Naive thymus-derived CD4-positive, alpha-beta T cell (primary cell): Measurements from ENCODE around the gene POLR2E. TPM values are rescaled to one million over a fixed set of nuclear protein-coding genes. Genes with fewer than 3 reads are reported as not detected.
A peak's percentile ranks its signal among the peaks of the same experiment; 100 is the strongest.

ENCODE experiments used
- ATAC-seq: fragments of 150-1000 bp; cut with Tn5 transposase; 2 replicates; pipeline ENCODE4 v1.10.0; 2021; ENCODE audit warnings: mild to moderate bottlenecking, moderate library complexity
- CTCF ChIA-PET: fragments of 350-600 bp; sonication (Branson Sonifier 250); formaldehyde crosslinking; loops from one replicate; lab custom pipeline; 2021; ENCODE audit warnings: antibody characterized with exemption; lab: Charles Lee
- POLR2A ChIA-PET: fragments of 350-600 bp; sonication (Branson Sonifier 250); formaldehyde crosslinking; loops from one replicate; lab custom pipeline; 2021; ENCODE audit warnings: antibody characterized with exemption, inconsistent platforms; lab: Charles Lee
- DNase-seq, 9 donors: peaks; one replicate each; pipeline versions ENCODE4 v3.0.0 to v3.0.0-alpha.2; 2020 to 2022; ENCODE audit warnings: mixed read lengths in 1 of 9
- H3K27ac ChIP-seq: one replicate; pipeline ENCODE4 v1.7.0; 2013; ENCODE audit warnings: mild to moderate bottlenecking, low read depth, low read length, moderate library complexity
- H3K27me3 ChIP-seq, 2 donors: one replicate each; pipeline ENCODE4 v1.7.0; 2013; ENCODE audit warnings: low read length in 2 of 2, mild to moderate bottlenecking in 2 of 2, moderate library complexity in 2 of 2; ENCODE audit not compliant: control insufficient read depth in 2 of 2, insufficient read depth in 2 of 2
- H3K36me3 ChIP-seq, 3 experiments: 1 replicate in 2 of 3; 2 replicates in 1 of 3; pipeline ENCODE4 v1.7.0; 2013; ENCODE audit warnings: low read length in 3 of 3, mild to moderate bottlenecking in 3 of 3, moderate library complexity in 1 of 3; ENCODE audit not compliant: insufficient read depth in 3 of 3, control insufficient read depth in 2 of 3
- H3K4me1 ChIP-seq, 2 donors: one replicate each; pipeline ENCODE4 v1.7.0; 2013; ENCODE audit warnings: low read length in 2 of 2, mild to moderate bottlenecking in 2 of 2, moderate library complexity in 1 of 2; ENCODE audit not compliant: control insufficient read depth in 2 of 2, insufficient read depth in 2 of 2
- H3K4me3 ChIP-seq: 2 replicates; pipeline ENCODE4 v1.7.0; 2013; ENCODE audit warnings: mild to moderate bottlenecking, low read length
- H3K9me3 ChIP-seq, 3 experiments: 1 replicate in 2 of 3; 2 replicates in 1 of 3; pipeline ENCODE4 v1.7.0; 2013; ENCODE audit warnings: low read length in 3 of 3; ENCODE audit not compliant: control insufficient read depth in 2 of 3
- H3K27ac Mint-ChIP-seq, 9 donors: one replicate each; pipeline ENCODE4 v1.8.0; 2020 to 2022; ENCODE audit warnings: mixed read lengths in 9 of 9, mild to moderate bottlenecking in 8 of 9, moderate library complexity in 5 of 9, inconsistent platforms in 2 of 9
- H3K27me3 Mint-ChIP-seq, 5 donors: one replicate each; pipeline ENCODE4 v1.8.0; 2021 to 2022; ENCODE audit warnings: mixed read lengths in 5 of 5, mild to moderate bottlenecking in 1 of 5
- H3K36me3 Mint-ChIP-seq, 5 donors: one replicate each; pipeline ENCODE4 v1.8.0; 2020 to 2022; ENCODE audit warnings: mixed read lengths in 5 of 5, mild to moderate bottlenecking in 3 of 5, inconsistent platforms in 1 of 5
- H3K4me1 Mint-ChIP-seq, 7 donors: one replicate each; pipeline ENCODE4 v1.8.0; 2020 to 2022; ENCODE audit warnings: mixed read lengths in 7 of 7, mild to moderate bottlenecking in 3 of 7, inconsistent platforms in 1 of 7
- H3K4me3 Mint-ChIP-seq, 10 donors: one replicate each; pipeline ENCODE4 v1.8.0; 2020 to 2022; ENCODE audit warnings: mild to moderate bottlenecking in 10 of 10, mixed read lengths in 10 of 10, moderate library complexity in 6 of 10, inconsistent platforms in 2 of 10
- H3K9me3 Mint-ChIP-seq, 11 donors: one replicate each; pipeline ENCODE4 v1.8.0; 2020 to 2022; ENCODE audit warnings: mixed read lengths in 11 of 11, mild to moderate bottlenecking in 4 of 11, inconsistent platforms in 1 of 11, moderate library complexity in 1 of 11
- intact Hi-C, 2 donors: fragments of 100-400 bp; cut with micrococcal nuclease; formaldehyde crosslinking; loops; one replicate each; pipeline ENCODE4 v1.15.1; 2023
- polyA plus RNA-seq, 2 donors: library from polyadenylated mRNA; unstranded; fragments of 300-500 nt; fragmentation: Illumina TruSeq; gene quantifications; one replicate each; pipeline ENCODE4 v1.2.3, GENCODE V29; 2021
- total RNA-seq, 6 experiments: library from RNA in 5 of 6; stranded (reverse) in 5 of 6; gene quantifications; 1 replicate in 5 of 6; 2 replicates in 1 of 6; pipeline ENCODE4 v1.2.3 and lab custom pipeline; 2021 to 2026

POLR2E gene
- total and polyA plus RNA-seq, 7 experiments from 2014 or later: 75.3 to 179 (median 82.8) TPM

GRCh38 chr19:1105873-1106840 is 11.0 kb upstream of the POLR2E start:
- Histone ChIP-seq H3K36me3 (peaks cover 0 to 52% (median 0%) of the 10 kb centered on the region in 3 experiments), H3K4me3 (no peak overlapping the region), H3K27me3 (no peaks in the 10 kb centered on the region), H3K27ac (peak overlapping the region; percentile 100), H3K4me1 (peaks cover 13 to 17% of the 10 kb centered on the region in 2 donors), H3K9me3 (no peaks in the 10 kb centered on the region)
- intact Hi-C loops: no loop called here
- Mint-ChIP-seq H3K36me3 (peaks cover 0 to 4% (median 0%) of the 10 kb centered on the region in 5 donors), H3K4me3 (peak overlapping the region; percentile 14 to 81 (median 62)), H3K9me3 (no peaks in the 10 kb centered on the region), H3K27me3 (no peaks in the 10 kb centered on the region), H3K27ac (peak overlapping the region in 7 of 9 donors; percentile 41 to 89 (median 66)), H3K4me1 (peaks cover 7 to 34% (median 26%) of the 10 kb centered on the region in 7 donors)
- DNase-seq (no peak), ATAC-seq (no peak)
- ChIA-PET CTCF (interaction anchor here (1.1 kb wide), 1 partner anchor 119 kb away, joined by 3 read pairs; no protein-coding TSS in a partner anchor), POLR2A (interaction anchor here (0.7 to 38.6 kb wide), 3 partner anchors 33 to 163 kb away, joined by 3 to 2022 read pairs (median 4); partner anchors contain the start of genes ARHGAP45, CIRBP and RNU6-2)

- no peaks in the 10 kb centered on the region for H3K27me3 Mint-ChIP-seq
- peak overlapping the region; percentile 60 to 82 (median 77) for H3K4me3 Mint-ChIP-seq
- peak overlapping the region in 7 of 9 donors; percentile 47 to 86 (median 66) for H3K27ac Mint-ChIP-seq
- H3K9me3 Mint-ChIP-seq: no peaks in the 10 kb centered on the region
- peaks cover 10 to 36% (median 29%) of the 10 kb centered on the region in 7 donors for H3K4me1 Mint-ChIP-seq
- H3K27me3 ChIP-seq: no peaks in the 10 kb centered on the region
- intact Hi-C loops: no loop called here
- ATAC-seq: no peak
- DNase-seq: no peak
- peaks cover 0 to 5% (median 0%) of the 10 kb centered on the region in 5 donors for H3K36me3 Mint-ChIP-seq
- H3K4me1 ChIP-seq: peaks cover 13 to 18% of the 10 kb centered on the region in 2 donors
- peaks cover 0 to 43% (median 0%) of the 10 kb centered on the region in 3 experiments for H3K36me3 ChIP-seq
- H3K4me3 ChIP-seq: peak overlapping the region; percentile 79
- H3K9me3 ChIP-seq: no peaks in the 10 kb centered on the region
- ChIA-PET POLR2A (interaction anchor here (0.8 to 38.6 kb wide), 6 partner anchors 9 to 164 kb away, joined by 3 to 2022 read pairs (median 5); partner anchors contain the start of genes ARHGAP45 and CIRBP), CTCF (interaction anchor here (0.6 to 1.1 kb wide), 2 partner anchors 87 to 120 kb away, joined by 3 read pairs; no protein-coding TSS in a partner anchor)
- H3K27ac ChIP-seq: peak overlapping the region; percentile 100
These were observed 10.1 kb upstream of the POLR2E start for GRCh38 chr19:1105008-1105872.

- POLR2A ChIA-PET: interaction anchor here (0.6 to 38.6 kb wide), 9 partner anchors 8 to 165 kb away, joined by 3 to 2022 read pairs (median 4); partner anchors contain the start of genes ARHGAP45, CIRBP and RNU6-2
- peak; percentile 55 to 87 (median 67) for DNase-seq
- H3K9me3 ChIP-seq: no peaks in the 10 kb centered on the region
- intact Hi-C loops: loop anchor here (1.0 to 5.0 kb wide), 3 partner anchors 36 to 70 kb away; partner anchors contain the start of genes ARHGAP45 (in 1 of the 2) and SBNO2 (in 1 of the 2)
- peak overlapping the region; percentile 100 for H3K27ac ChIP-seq
- Mint-ChIP-seq H3K9me3 (peaks cover 0 to 3% (median 0%) of the 10 kb centered on the region in 11 donors), H3K36me3 (peaks cover 0 to 8% (median 0%) of the 10 kb centered on the region in 5 donors), H3K4me3 (peak overlapping the region; percentile 60 to 82 (median 77)), H3K27ac (peak overlapping the region in 6 of 9 donors; percentile 47 to 86 (median 68)), H3K4me1 (peaks cover 15 to 43% (median 33%) of the 10 kb centered on the region in 7 donors), H3K27me3 (no peaks in the 10 kb centered on the region)
- H3K27me3 ChIP-seq: no peaks in the 10 kb centered on the region
- peaks cover 13 to 18% of the 10 kb centered on the region in 2 donors for H3K4me1 ChIP-seq
- H3K36me3 ChIP-seq: peaks cover 0 to 35% (median 0%) of the 10 kb centered on the region in 3 experiments
- peak; percentile 61 for ATAC-seq
- H3K4me3 ChIP-seq: peak overlapping the region; percentile 79
- CTCF ChIA-PET: interaction anchor here (0.6 kb wide), 1 partner anchor 88 kb away, joined by 3 read pairs; no protein-coding TSS in a partner anchor
These were observed 9.3 kb upstream of the POLR2E start for GRCh38 chr19:1104311-1105007.

GRCh38 chr19:1103708-1104310 is 8.6 kb upstream of the POLR2E start, which contains the start of gene GPX4:
Gene GPX4 (plus strand): TSS chr19:1103994. CDS start chr19:1104044, 50 bp downstream.
- Histone ChIP-seq H3K27me3 (no peaks in the 10 kb centered on the region), H3K4me3 (peak within 1 kb of the TSS; percentile 79), H3K9me3 (no peaks in the 10 kb centered on the region), H3K36me3 (peaks cover 0 to 29% (median 0%) of the 10 kb centered on the region in 3 experiments), H3K4me1 (peaks cover 13 to 18% of the 10 kb centered on the region in 2 donors), H3K27ac (peak within 1 kb of the TSS; percentile 100)
- ATAC-seq: peak; percentile 91
- H3K4me1 Mint-ChIP-seq: peaks cover 17 to 48% (median 36%) of the 10 kb centered on the region in 7 donors
- DNase-seq: peak; percentile 90 to 98 (median 95)
- H3K27me3 Mint-ChIP-seq: no peaks in the 10 kb centered on the region
- H3K36me3 Mint-ChIP-seq: peaks cover 0 to 11% (median 0%) of the 10 kb centered on the region in 5 donors
- H3K4me3 Mint-ChIP-seq: peak within 1 kb of the TSS; percentile 66 to 82 (median 78)
- H3K9me3 Mint-ChIP-seq: peaks cover 0 to 4% (median 0%) of the 10 kb centered on the region in 11 donors
- CTCF ChIA-PET: interaction anchor here (1.5 kb wide), 2 partner anchors 28 to 33 kb away, joined by 3 to 5 read pairs; no protein-coding TSS in a partner anchor
- POLR2A ChIA-PET: interaction anchor here (0.6 to 38.6 kb wide), 12 partner anchors 10 to 165 kb away, joined by 3 to 2022 read pairs (median 5); partner anchors contain the start of genes ARHGAP45, CIRBP and RNU6-2
- H3K27ac Mint-ChIP-seq: peak within 1 kb of the TSS; percentile 79 to 96 (median 93)
- intact Hi-C loops: loop anchor here (1.0 to 5.0 kb wide), 10 partner anchors 9 to 179 kb away; partner anchors contain the start of genes POLR2E (in 2 of the 2), ARHGAP45 (in 1 of the 2), CIRBP (in 1 of the 2) and RNU6-2 (in 1 of the 2)
